ENCODE measurements around the gene NT5M. TPM values are rescaled to one million over a fixed set of nuclear protein-coding genes. Genes with fewer than 3 reads are reported as not detected.

NT5M gene
- total RNA-seq, 1 experiment from 2014 or later: 10.8 TPM

GRCh38 chr17:17320188-17320910 lies 17.2 kb downstream of the NT5M start:
- Mint-ChIP-seq H3K4me3 (no peak overlapping the region), H3K9me3 (no peaks in the 10 kb centered on the region), H3K36me3 (peaks cover 1% of the 10 kb centered on the region), H3K4me1 (peaks cover 1% of the 10 kb centered on the region), H3K27ac (no peak overlapping the region), H3K27me3 (ENCODE audit: low read depth) (no peaks in the 10 kb centered on the region)
- TF ChIP-seq ZNF121 (CRISPR knock-in tag; IDR thresholded peaks at IDR 0.05): no peak
- no peak for TF ChIP-seq CREB1 (CRISPR knock-in tag; IDR thresholded peaks at IDR 0.05)
- TF ChIP-seq ZNF232 (CRISPR knock-in tag; IDR thresholded peaks at IDR 0.05): no peak
- TF ChIP-seq CDX4 (CRISPR knock-in tag; IDR thresholded peaks at IDR 0.05; ENCODE audit: borderline replicate concordance): no peak
- no peak for TF ChIP-seq CBFB (CRISPR knock-in tag; IDR thresholded peaks at IDR 0.05; ENCODE audit: low read depth)
- TF ChIP-seq CREM (CRISPR knock-in tag; IDR thresholded peaks at IDR 0.05): no peak
- no peak for TF ChIP-seq ETV6 (CRISPR knock-in tag; IDR thresholded peaks at IDR 0.05)
- TF ChIP-seq ZBTB21 (CRISPR knock-in tag; IDR thresholded peaks at IDR 0.05; ENCODE audit: borderline replicate concordance): no peak
- TF ChIP-seq ZNF263 (CRISPR knock-in tag; IDR thresholded peaks at IDR 0.05; ENCODE audit: low read depth): no peak
- no peak for TF ChIP-seq PRRX2 (CRISPR knock-in tag; IDR thresholded peaks at IDR 0.05)
- TF ChIP-seq ARID4B (CRISPR knock-in tag; IDR thresholded peaks at IDR 0.05; ENCODE audit: borderline replicate concordance): no peak
- no peak for TF ChIP-seq ATF6 (CRISPR knock-in tag; IDR thresholded peaks at IDR 0.05)
- no peak for TF ChIP-seq NFATC4 (CRISPR knock-in tag; IDR thresholded peaks at IDR 0.05)
- TF ChIP-seq E2F1 (CRISPR knock-in tag; IDR thresholded peaks at IDR 0.05): no peak
- TF ChIP-seq ZNF416 (CRISPR knock-in tag; IDR thresholded peaks at IDR 0.05): no peak
- no peak for TF ChIP-seq ATF3 (CRISPR knock-in tag; conservative IDR thresholded peaks at IDR 0.05)
- DNase-seq (ENCODE audit: low spot score) (no peak), ATAC-seq (no peak)
- ChIA-PET CTCF (no interaction called here), POLR2A (no interaction called here)

GRCh38 chr17:17320911-17321220 lies 17.7 kb downstream of the NT5M start:
- ATAC-seq: no peak
- no peaks in the 10 kb centered on the region; the same call in 1 of the 2 replicates for H3K36me3 Mint-ChIP-seq
- POLR2A ChIA-PET: no interaction called here
- no peak for DNase-seq (ENCODE audit: low spot score)
- H3K27ac Mint-ChIP-seq: no peak overlapping the region
- CTCF ChIA-PET: no interaction called here
- no peaks in the 10 kb centered on the region for H3K27me3 Mint-ChIP-seq (ENCODE audit: low read depth)
- no peak overlapping the region for H3K4me3 Mint-ChIP-seq
- no peaks in the 10 kb centered on the region for H3K9me3 Mint-ChIP-seq
- H3K4me1 Mint-ChIP-seq: no peaks in the 10 kb centered on the region
- TF ChIP-seq ARID4B (CRISPR knock-in tag; IDR thresholded peaks at IDR 0.05; ENCODE audit: borderline replicate concordance) (no peak), ATF6 (CRISPR knock-in tag; IDR thresholded peaks at IDR 0.05) (no peak), NR1H2 (CRISPR knock-in tag; IDR thresholded peaks at IDR 0.05) (no peak), ZSCAN18 (CRISPR knock-in tag; IDR thresholded peaks at IDR 0.05) (no peak)
